Uterus (tissue), 2 donors: Measurements from ENCODE around the gene FETUB.
"Not testable (repeated sequence)": the region's sequence is repeated elsewhere in the genome, so short reads cannot be mapped to it uniquely, and the experiment has no call there.

Experiments
- CTCF ChIP-seq, 4 experiments: fragments of 200-600 bp in 2 of 4; fragments of 450-650 bp in 2 of 4; sonication (generic) in 2 of 4; IDR thresholded peaks; one replicate each; pipeline ENCODE4 v1.5.1; 2016 to 2019; ENCODE audit warnings: antibody characterized with exemption in 4 of 4, mild to moderate bottlenecking in 2 of 4, moderate library complexity in 1 of 4
- POLR2A ChIP-seq, 2 donors: fragments of 450-650 bp; IDR thresholded peaks; one replicate each; pipeline ENCODE4 v1.6.1; 2016; ENCODE audit warnings: antibody characterized with exemption in 2 of 2, mild to moderate bottlenecking in 1 of 2, moderate library complexity in 1 of 2

DNA sequence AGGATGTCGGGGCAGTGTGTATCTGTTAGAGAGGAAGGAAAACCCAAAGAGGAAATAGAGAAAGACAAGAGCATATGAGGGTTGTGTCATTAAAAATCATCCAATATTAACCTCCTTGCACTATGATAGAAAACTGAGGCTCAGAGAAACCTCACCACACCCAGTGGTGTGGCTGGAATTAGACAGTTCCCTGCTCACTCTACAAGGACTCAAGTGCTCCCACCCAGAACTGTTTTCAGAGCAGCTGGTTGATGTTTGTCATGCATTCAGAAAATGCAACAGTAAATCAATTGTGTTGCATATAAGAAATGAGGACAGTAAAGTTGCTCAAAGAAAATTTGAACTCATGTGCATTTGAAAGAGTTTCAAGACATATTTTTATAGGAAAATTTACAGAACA, 50.1 kb downstream of the FETUB start:
- TF ChIP-seq CTCF, POLR2A (IDR thresholded peaks at IDR 0.05): not testable (repeated sequence)
